Fibroblast of lung (primary cell): ENCODE results near the gene C10orf71. TPM values are rescaled to one million over a fixed set of nuclear protein-coding genes. Genes with fewer than 3 reads are reported as not detected.

Experiments used
- DNase-seq, 2 donors: peaks; one replicate each; pipeline versions ENCODE4 v3.0.0 to v3.0.0-alpha.2; 2010; ENCODE audit warnings: low read depth in 2 of 2
- H2AFZ ChIP-seq: 2 replicates; pipeline ENCODE4 v1.5.1; 2012; ENCODE audit warnings: low read length, control low read depth, inconsistent platforms
- H3K27ac ChIP-seq: 2 replicates; pipeline ENCODE4 v1.5.1; 2011; ENCODE audit warnings: low read length, control low read depth; ENCODE audit not compliant: insufficient read depth
- H3K27me3 ChIP-seq: 2 replicates; pipeline ENCODE4 v1.5.1; 2011; ENCODE audit warnings: mild to moderate bottlenecking, low read length; ENCODE audit not compliant: control insufficient read depth, insufficient read depth
- H3K36me3 ChIP-seq: 2 replicates; pipeline ENCODE4 v1.5.1; 2011; ENCODE audit warnings: low read length; ENCODE audit not compliant: control insufficient read depth, insufficient read depth
- H3K4me1 ChIP-seq: 2 replicates; pipeline ENCODE4 v1.5.1; 2011; ENCODE audit warnings: low read length; ENCODE audit not compliant: control insufficient read depth, insufficient read depth; ENCODE audit errors: extremely low read depth
- H3K4me2 ChIP-seq: 2 replicates; pipeline ENCODE4 v1.5.1; 2011; ENCODE audit warnings: low read length, control low read depth; ENCODE audit not compliant: insufficient read depth; ENCODE audit errors: extremely low read depth
- H3K4me3 ChIP-seq, 4 experiments: fragments of 200-600 bp in 1 of 4; sonication (generic) in 1 of 4; replicated peaks in 1 of 4; 2 replicates each; pipeline ENCODE4 v1.5.1; 2011 to 2016; ENCODE audit warnings: low read length in 4 of 4, low read depth in 3 of 4, mild to moderate bottlenecking in 3 of 4, control low read depth in 2 of 4, inconsistent platforms in 1 of 4, mixed read lengths in 1 of 4; ENCODE audit not compliant: insufficient read depth in 1 of 4; ENCODE audit errors: control extremely low read depth in 1 of 4
- H3K79me2 ChIP-seq: 2 replicates; pipeline ENCODE4 v1.5.1; 2012; ENCODE audit warnings: mild to moderate bottlenecking, low read length, inconsistent platforms; ENCODE audit not compliant: control insufficient read depth, insufficient read depth
- H3K9ac ChIP-seq: 2 replicates; pipeline ENCODE4 v1.5.1; 2011; ENCODE audit warnings: mild to moderate bottlenecking, low read length, control low read depth; ENCODE audit not compliant: insufficient read depth
- H3K9me3 ChIP-seq: 2 replicates; pipeline ENCODE4 v1.5.1; 2012; ENCODE audit warnings: low read depth, low read length; ENCODE audit not compliant: control insufficient read depth, insufficient read depth
- H4K20me1 ChIP-seq: 2 replicates; pipeline ENCODE4 v1.5.1; 2011; ENCODE audit warnings: low read length; ENCODE audit not compliant: control insufficient read depth, insufficient read depth; ENCODE audit errors: extremely low read depth
- EZH2 ChIP-seq: IDR thresholded peaks from 2 replicates; pipeline ENCODE4 v1.5.1; 2012; ENCODE audit warnings: low read length, control low read depth, mild to moderate bottlenecking; ENCODE audit errors: missing control alignments
- polyA plus RNA-seq, 2 donors: library from polyadenylated mRNA; depleted of rRNA in 1 of 2; stranded (reverse) in 1 of 2; unstranded in 1 of 2; fragments of >200 nt; gene quantifications; 2 replicates each; pipeline ENCODE4 v1.2.1, GENCODE V29; 2011 to 2012; ENCODE audit warnings: missing spikeins in 1 of 2
- total RNA-seq: library from RNA; depleted of rRNA; stranded (reverse); fragments of >200 nt; gene quantifications from 2 replicates; pipeline ENCODE4 v1.2.1, GENCODE V29; 2014
- TF ChIP-seq, protein P1 (sequence below), 2 donors: IDR thresholded peaks in 1 of 2; conservative IDR thresholded peaks in 1 of 2; 1 replicate in 1 of 2; 2 replicates in 1 of 2; pipeline ENCODE4 v1.5.1; 2011 to 2012; ENCODE audit warnings: low read length in 2 of 2, control low read depth in 1 of 2, inconsistent platforms in 1 of 2, low read depth in 1 of 2, mild to moderate bottlenecking in 1 of 2

The C10orf71 gene
- total and polyA plus RNA-seq, 2 donors (not counting 1 experiment from before 2014, with no cell fraction given) = not detected

DNA sequence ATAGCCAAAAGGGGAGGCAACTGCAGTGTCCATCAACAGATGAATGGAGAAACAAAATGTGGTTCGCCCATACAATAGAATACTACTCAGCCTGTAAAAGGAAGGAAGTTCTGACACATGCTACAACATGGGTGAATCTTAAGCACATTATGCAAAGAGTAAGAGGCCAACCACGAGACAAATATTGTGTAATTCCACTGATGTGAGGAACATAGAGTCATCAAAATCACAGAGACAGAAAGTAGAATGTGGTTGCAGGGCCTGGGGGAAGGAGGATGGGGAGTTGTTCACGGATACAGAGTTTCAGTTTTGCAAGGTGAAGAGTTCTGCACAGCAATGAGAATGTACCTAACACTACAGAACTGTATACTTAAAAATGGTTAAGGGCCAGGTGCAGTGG is 13.7 kb upstream of the C10orf71 start:
- H3K9me3 ChIP-seq = no peaks in the 10 kb centered on the region
- TF ChIP-seq, protein P1, sequence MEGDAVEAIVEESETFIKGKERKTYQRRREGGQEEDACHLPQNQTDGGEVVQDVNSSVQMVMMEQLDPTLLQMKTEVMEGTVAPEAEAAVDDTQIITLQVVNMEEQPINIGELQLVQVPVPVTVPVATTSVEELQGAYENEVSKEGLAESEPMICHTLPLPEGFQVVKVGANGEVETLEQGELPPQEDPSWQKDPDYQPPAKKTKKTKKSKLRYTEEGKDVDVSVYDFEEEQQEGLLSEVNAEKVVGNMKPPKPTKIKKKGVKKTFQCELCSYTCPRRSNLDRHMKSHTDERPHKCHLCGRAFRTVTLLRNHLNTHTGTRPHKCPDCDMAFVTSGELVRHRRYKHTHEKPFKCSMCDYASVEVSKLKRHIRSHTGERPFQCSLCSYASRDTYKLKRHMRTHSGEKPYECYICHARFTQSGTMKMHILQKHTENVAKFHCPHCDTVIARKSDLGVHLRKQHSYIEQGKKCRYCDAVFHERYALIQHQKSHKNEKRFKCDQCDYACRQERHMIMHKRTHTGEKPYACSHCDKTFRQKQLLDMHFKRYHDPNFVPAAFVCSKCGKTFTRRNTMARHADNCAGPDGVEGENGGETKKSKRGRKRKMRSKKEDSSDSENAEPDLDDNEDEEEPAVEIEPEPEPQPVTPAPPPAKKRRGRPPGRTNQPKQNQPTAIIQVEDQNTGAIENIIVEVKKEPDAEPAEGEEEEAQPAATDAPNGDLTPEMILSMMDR (conservative IDR thresholded peaks at IDR 0.05 in 1 of 2, IDR thresholded peaks at IDR 0.05 in 1 of 2; ENCODE audit: low read depth in 1 of 2, low read length in 2 of 2) = no peak
- TF ChIP-seq EZH2 = no peak
- peaks cover 4% of the 10 kb centered on the region for H3K27me3 ChIP-seq
- H3K4me1 ChIP-seq = no peaks in the 10 kb centered on the region
- DNase-seq = no peak
- no peaks in the 10 kb centered on the region for H4K20me1 ChIP-seq
- no peaks in the 10 kb centered on the region for H3K36me3 ChIP-seq
- H3K9ac ChIP-seq = no peak overlapping the region
- H3K79me2 ChIP-seq = no peaks in the 10 kb centered on the region
- H3K27ac ChIP-seq = no peak overlapping the region
- no peak overlapping the region for H3K4me2 ChIP-seq
- H3K4me3 ChIP-seq = no peak overlapping the region
- H2AFZ ChIP-seq = no peak overlapping the region

DNA sequence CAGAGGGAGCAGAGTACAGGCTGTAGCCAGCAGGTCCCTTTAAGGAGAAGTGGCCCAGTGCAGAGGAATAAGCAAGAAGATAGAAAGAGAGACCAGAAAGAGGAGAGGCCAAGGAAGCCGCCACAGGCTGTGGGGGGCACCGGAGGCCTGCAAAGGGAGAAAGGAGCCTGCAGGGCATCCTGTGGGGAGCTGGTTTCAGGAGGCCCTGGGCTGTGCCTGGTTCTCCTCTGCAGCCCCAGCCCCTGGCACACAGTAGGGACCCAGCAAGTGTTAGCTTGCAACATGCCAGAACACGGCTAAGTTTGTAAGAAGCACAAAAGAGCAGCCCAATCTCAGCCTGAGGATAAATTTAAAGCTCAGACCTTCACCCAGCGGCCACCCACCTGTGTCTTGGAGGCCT is 12.3 kb upstream of the C10orf71 start:
- Histone ChIP-seq H3K36me3 (no peaks in the 10 kb centered on the region), H3K9me3 (no peaks in the 10 kb centered on the region), H3K9ac (no peak overlapping the region), H3K79me2 (no peaks in the 10 kb centered on the region), H3K4me1 (no peaks in the 10 kb centered on the region), H4K20me1 (no peaks in the 10 kb centered on the region), H3K27ac (no peak overlapping the region), H3K27me3 (peaks cover 4% of the 10 kb centered on the region), H3K4me2 (no peak overlapping the region), H2AFZ (no peak overlapping the region), H3K4me3 (no peak overlapping the region)
- no peak for DNase-seq
- TF ChIP-seq, protein P1 (conservative IDR thresholded peaks at IDR 0.05 in 1 of 2, IDR thresholded peaks at IDR 0.05 in 1 of 2; ENCODE audit: low read depth in 1 of 2, low read length in 2 of 2) = no peak
- no peak for TF ChIP-seq EZH2

DNA sequence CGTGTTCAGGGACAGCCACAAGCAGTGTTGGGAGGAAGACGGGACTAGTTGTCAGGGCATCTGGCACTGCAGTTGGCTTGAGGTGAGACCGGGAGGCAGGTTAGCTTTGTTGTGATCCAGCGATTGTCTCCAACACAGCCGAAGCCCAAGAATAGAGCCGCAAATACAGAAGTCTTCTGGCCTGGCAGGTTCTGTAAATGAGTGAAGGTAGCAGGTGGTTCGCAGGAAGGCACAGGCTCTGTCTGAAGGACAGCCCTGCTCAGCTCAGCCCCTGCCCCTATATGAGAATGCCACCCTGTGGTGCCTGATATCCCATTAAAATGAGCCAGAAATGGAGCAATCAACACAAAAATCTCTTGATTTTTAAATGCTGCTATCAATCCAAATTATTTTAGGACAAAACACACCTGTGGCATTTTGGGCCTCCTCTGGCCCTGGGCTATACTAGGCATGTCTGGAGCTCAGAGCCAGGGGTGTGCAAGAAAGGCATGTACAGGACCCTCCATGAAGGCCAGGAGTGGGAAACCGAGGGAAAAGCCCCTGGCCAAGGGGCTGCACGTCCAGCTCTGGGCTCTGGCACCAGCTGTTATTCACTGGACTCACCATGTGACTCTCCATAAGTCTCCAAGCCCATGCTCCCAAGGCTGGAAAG is 11.2 kb upstream of the C10orf71 start:
- no peak for TF ChIP-seq EZH2
- TF ChIP-seq, protein P1 (conservative IDR thresholded peaks at IDR 0.05 in 1 of 2, IDR thresholded peaks at IDR 0.05 in 1 of 2; ENCODE audit: low read depth in 1 of 2, low read length in 2 of 2) = no peak
- Histone ChIP-seq H3K4me3 (no peak overlapping the region), H3K36me3 (no peaks in the 10 kb centered on the region), H3K9me3 (no peaks in the 10 kb centered on the region), H3K79me2 (no peaks in the 10 kb centered on the region), H3K9ac (no peak overlapping the region), H3K27ac (no peak overlapping the region), H3K4me2 (no peak overlapping the region), H3K27me3 (peaks cover 4% of the 10 kb centered on the region), H2AFZ (no peak overlapping the region), H4K20me1 (no peaks in the 10 kb centered on the region), H3K4me1 (no peaks in the 10 kb centered on the region)
- DNase-seq = no peak
